Stimulated activated naive CD4-positive, alpha-beta T cell treated with Interleukin-2 at 50 U/mL for 16 hours (primary cell): ENCODE measurements around the gene PPP1R14C.
A peak's percentile ranks its signal among the peaks of the same experiment; 100 is the strongest.

Experiments used
- DNase-seq: peaks from one replicate; lab custom pipeline; 2025; lab: John Stamatoyannopoulos, UW

Gene PPP1R14C

GRCh38 chr6:150220634-150221551, 78.0 kb downstream of the PPP1R14C start:
- DNase-seq, result no peak

GRCh38 chr6:150224820-150225219, 82.0 kb downstream of the PPP1R14C start:
- no peak for DNase-seq

DNA sequence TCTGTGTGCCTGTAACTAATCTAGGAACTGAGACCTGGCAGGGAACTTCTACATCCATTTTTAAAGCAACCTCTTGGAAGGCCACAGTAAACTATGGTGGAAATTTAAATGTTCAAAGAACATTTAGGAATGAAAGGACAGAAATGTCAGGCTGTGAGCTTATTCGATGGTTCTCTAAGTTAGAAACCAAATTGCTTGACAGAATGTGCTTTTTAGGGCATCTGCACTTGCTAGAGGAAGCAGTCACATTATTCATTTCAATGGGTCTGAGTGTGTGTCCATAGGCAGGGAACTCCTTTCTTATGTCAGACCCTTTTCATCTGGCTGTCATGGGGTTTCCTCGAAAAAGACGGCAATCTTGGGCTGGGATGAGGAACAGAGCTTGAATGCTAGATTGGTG, 84.4 kb downstream of the PPP1R14C start:
- DNase-seq, result no peak

GRCh38 chr6:150228072-150228733, 85.4 kb downstream of the PPP1R14C start:
- DNase-seq, result no peak

GRCh38 chr6:150229436-150230163, 86.8 kb downstream of the PPP1R14C start:
- no peak for DNase-seq

DNA sequence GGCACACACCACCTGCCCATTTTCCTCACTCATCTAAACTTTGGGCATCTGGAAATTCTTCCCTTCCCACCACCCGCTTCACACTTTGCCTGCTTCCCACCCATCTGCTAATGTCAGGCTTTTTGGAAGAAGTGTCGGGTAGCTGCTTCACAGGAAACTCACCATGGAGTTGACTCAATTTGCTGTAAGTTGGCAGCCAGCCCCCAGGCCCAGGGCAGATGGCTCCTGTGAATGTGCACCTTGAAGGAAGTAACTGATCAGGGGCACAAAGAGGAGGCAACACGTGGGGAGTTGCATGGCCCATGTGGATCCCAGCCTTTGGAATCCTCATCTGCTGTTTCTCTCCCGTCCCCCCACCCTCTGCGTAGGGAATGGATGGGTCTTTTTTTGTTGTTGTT, 87.3 kb downstream of the PPP1R14C start:
- DNase-seq, result no peak

DNA sequence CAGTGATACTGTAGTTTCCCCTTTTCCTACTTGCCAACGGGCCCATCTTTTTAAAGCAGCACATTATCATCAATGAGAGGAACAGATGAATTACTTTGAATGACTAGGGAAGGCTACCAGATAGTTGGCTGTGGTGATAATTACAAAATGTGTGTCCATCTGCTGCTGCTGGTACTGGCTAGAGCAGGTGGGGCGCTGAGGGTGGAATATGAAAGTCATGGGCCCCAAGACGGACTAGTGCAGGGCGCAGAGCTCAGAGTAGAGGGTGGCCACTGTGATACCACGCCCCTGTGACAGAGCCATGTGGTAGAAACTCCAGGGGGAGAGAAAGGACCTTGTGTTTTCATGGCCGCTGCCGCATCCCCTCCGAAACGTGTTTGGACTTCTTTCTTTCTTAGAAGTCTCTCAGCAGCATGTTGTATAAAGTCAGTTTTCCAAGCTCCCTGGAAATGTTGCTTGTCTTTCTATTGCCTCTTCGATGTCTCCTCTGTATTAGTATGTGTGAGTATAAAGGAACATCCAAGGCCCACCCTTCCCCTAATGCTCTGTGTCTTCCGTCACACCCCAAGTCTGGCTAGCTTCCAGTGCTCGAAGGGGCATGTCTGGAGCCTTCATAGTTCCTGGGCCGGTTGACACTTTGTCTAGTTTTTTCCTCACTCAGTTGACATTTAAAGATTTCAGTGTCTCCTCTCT, 88.1 kb downstream of the PPP1R14C start:
- DNase-seq, result no peak

- DNase-seq, result no peak
These were observed 88.6 kb downstream of the PPP1R14C start for GRCh38 chr6:150231525-150231850.

- no peak for DNase-seq
These were observed 91.0 kb downstream of the PPP1R14C start for GRCh38 chr6:150233843-150234269.

- DNase-seq, result no peak
These were observed 92.4 kb downstream of the PPP1R14C start for GRCh38 chr6:150235218-150235617.

DNA sequence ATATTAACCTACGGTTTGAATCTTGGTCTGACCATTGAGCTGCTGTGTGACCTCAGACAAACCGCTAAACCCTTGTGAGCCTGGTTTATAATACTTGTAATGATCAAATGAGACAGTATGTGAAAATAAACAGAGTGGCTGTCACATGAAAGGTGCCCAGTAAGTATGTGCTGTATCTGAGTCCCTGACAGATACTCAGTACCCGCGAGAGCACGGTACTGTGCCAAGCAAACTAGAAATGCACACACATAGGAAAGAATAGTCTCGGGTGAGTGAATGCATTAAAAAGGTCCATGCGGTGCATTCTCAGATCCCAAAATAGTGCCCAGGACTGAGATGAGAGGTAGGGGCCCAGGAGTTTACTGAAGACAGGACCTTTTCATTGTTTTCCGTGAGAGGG, 93.3 kb downstream of the PPP1R14C start:
- DNase-seq, result no peak

GRCh38 chr6:150236544-150236943, 93.7 kb downstream of the PPP1R14C start:
- no peak for DNase-seq

DNA sequence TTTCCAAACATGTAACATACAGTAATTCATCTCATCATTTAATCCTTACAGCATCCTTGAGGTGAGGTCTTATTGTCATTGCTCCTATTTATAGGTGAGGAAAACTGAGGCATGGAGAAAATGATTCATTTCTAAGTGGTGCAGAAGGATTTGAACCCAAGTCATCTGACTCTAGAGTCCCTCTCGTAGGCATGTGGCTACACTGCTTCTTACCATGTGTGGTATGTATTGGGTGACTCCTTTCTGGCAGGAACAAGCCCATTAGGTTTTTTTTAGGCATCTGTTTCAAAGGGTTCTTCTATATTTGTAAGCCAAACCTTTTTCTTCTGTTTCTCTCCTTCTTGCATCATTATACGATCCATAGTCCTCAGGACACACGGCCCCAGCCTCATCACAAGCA, 94.8 kb downstream of the PPP1R14C start:
- DNase-seq, result no peak

DNA sequence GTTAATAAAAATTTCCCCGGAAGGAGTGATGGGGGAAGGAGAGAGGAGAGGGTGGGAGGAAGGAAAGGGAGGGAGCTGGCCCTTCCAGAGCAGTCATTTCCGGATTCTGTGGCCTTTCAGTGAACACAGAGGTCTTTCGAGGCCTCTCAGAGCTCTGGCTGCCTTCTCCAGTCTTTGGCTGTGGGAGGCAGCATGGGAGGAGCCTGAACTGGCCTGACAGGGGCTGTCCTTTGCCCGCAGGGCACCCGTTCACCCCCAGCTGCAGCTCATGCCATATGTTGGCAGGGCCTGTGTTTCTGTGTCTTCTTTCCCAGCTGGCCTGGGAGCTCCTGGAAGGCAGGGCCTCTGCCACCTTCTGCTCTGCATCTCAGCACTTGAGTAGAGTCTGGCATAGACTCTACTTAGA, 95.5 kb downstream of the PPP1R14C start:
- DNase-seq, result no peak

GRCh38 chr6:150238846-150239407, 96.1 kb downstream of the PPP1R14C start:
- no peak for DNase-seq

DNA sequence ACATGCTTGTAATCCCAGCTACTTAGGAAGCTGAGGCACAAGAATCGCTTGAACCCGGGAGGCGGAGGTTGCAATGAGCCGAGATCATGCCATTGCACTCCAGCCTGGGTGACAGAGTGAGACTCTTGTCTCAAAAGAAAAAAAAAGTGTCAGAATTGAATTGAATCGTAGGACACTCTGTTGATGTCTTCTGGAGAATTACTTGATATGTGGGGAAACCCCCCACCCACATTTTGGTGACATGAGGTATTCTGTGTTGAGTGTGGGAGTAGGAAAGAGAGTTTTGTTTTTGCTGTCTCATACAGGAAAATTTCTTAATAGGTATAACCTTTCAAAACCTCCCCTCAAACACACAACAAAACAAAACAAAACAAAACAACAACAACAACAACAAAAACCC, 98.9 kb downstream of the PPP1R14C start:
- peak; percentile 46 for DNase-seq

GRCh38 chr6:150243620-150244314, 100.9 kb downstream of the PPP1R14C start:
- DNase-seq, result no peak

GRCh38 chr6:150245148-150245935, 102.5 kb downstream of the PPP1R14C start:
- no peak for DNase-seq

DNA sequence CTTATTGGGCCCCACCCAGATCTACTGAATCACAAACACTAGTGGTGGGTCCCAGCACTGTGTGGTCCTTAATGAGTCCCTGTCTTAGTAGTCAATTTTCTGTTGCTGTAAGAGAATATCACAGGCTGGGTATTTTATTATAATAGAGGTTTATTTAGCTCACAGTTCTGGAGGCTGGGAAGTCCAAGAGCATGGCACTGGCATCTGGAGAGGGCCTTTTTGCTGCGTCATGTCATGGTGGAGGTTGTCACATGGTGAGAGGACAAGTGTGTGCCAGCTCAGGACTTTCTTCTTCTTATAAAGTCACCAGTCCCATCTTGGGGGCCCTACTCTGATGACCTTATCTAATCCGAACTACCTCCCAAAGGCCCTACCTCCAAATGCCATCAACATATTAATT, 105.0 kb downstream of the PPP1R14C start:
- no peak for DNase-seq

- no peak for DNase-seq
These were observed 105.5 kb downstream of the PPP1R14C start for GRCh38 chr6:150248300-150248699.
